ENCODE measurements around the gene SUV39H1.

GRCh38 chrX:48676893-48677270 is 19.7 kb upstream of the SUV39H1 start:
- no peak for TF ChIP-seq CTCF (conservative IDR thresholded peaks at IDR 0.05 in 1 of 2, IDR thresholded peaks at IDR 0.05 in 1 of 2; ENCODE audit: extremely low read depth in 1 of 2, insufficient read depth in 1 of 2, low read depth in 1 of 2, low read length in 2 of 2)
- TF ChIP-seq EZH2 (IDR thresholded peaks at IDR 0.05; ENCODE audit: borderline replicate concordance, low read length), result no peak
